ENCODE measurements around the gene KIRREL3. TPM values are rescaled to one million over a fixed set of nuclear protein-coding genes. Genes with fewer than 3 reads are reported as not detected.

The KIRREL3 gene
- total and polyA plus RNA-seq, 4 donors = 0.90 TPM; not detected in 3

- no peak overlapping the region for H3K4me3 ChIP-seq (ENCODE audit: low read length in 2 of 2)
- no peaks in the 10 kb centered on the region for H3K36me3 ChIP-seq (ENCODE audit: control insufficient read depth in 1 of 2, insufficient read depth in 2 of 2, low read length in 1 of 2)
- 30 to 47% methylated on average over 7 of the region's 7 CpGs for WGBS, 2 donors
- H3K27ac ChIP-seq (ENCODE audit: low read depth in 1 of 2, low read length in 2 of 2) = no peak overlapping the region
- H3K4me1 ChIP-seq (ENCODE audit: control insufficient read depth in 1 of 2, insufficient read depth in 2 of 2, low read length in 2 of 2) = no peaks in the 10 kb centered on the region
- intact Hi-C loops (cut with DNase I) = no loop called here
- H3K9me3 ChIP-seq (ENCODE audit: control insufficient read depth, low read length) = no peaks in the 10 kb centered on the region
- ATAC-seq (ENCODE audit: low FRiP score) (no peak), DNase-seq (no peak)
- peaks cover 0 to 3% of the 10 kb centered on the region in 2 donors for H3K27me3 ChIP-seq (ENCODE audit: control insufficient read depth in 1 of 2, insufficient read depth in 2 of 2, low read length in 1 of 2)
Observed at GRCh38 chr11:126645186-126645585, 355.4 kb downstream of the KIRREL3 start.

GRCh38 chr11:126640186-126640585 lies 360.4 kb downstream of the KIRREL3 start:
- Histone ChIP-seq H3K27ac (ENCODE audit: low read depth in 1 of 2, low read length in 2 of 2) (no peak overlapping the region), H3K27me3 (ENCODE audit: control insufficient read depth in 1 of 2, insufficient read depth in 2 of 2, low read length in 1 of 2) (peaks cover 0 to 3% of the 10 kb centered on the region in 2 donors), H3K9me3 (ENCODE audit: control insufficient read depth, low read length) (no peaks in the 10 kb centered on the region), H3K4me3 (ENCODE audit: low read length in 2 of 2) (no peak overlapping the region), H3K4me1 (ENCODE audit: control insufficient read depth in 1 of 2, insufficient read depth in 2 of 2, low read length in 2 of 2) (no peaks in the 10 kb centered on the region), H3K36me3 (ENCODE audit: control insufficient read depth in 1 of 2, insufficient read depth in 2 of 2, low read length in 1 of 2) (no peaks in the 10 kb centered on the region)
- WGBS, 2 donors = 87 to 90% methylated on average over 12 of the region's 12 CpGs
- ATAC-seq (ENCODE audit: low FRiP score) (no peak), DNase-seq (no peak)
- intact Hi-C loops (cut with DNase I) = no loop called here

- H3K27ac ChIP-seq (ENCODE audit: low read depth in 1 of 2, low read length in 2 of 2) = no peak overlapping the region
- no peak for ATAC-seq (ENCODE audit: low FRiP score)
- no peaks in the 10 kb centered on the region for H3K4me1 ChIP-seq (ENCODE audit: control insufficient read depth in 1 of 2, insufficient read depth in 2 of 2, low read length in 2 of 2)
- peaks cover 0 to 3% of the 10 kb centered on the region in 2 donors for H3K27me3 ChIP-seq (ENCODE audit: control insufficient read depth in 1 of 2, insufficient read depth in 2 of 2, low read length in 1 of 2)
- DNase-seq = no peak
- no peaks in the 10 kb centered on the region for H3K9me3 ChIP-seq (ENCODE audit: control insufficient read depth, low read length)
- no peak overlapping the region for H3K4me3 ChIP-seq (ENCODE audit: low read length in 2 of 2)
- no peaks in the 10 kb centered on the region for H3K36me3 ChIP-seq (ENCODE audit: control insufficient read depth in 1 of 2, insufficient read depth in 2 of 2, low read length in 1 of 2)
- WGBS, 2 donors = 88 to 90% methylated on average over 3 of the region's 3 CpGs
- intact Hi-C loops (cut with DNase I) = no loop called here
Observed at GRCh38 chr11:126639692-126640091, 360.9 kb downstream of the KIRREL3 start.

GRCh38 chr11:126638648-126639047 lies 361.9 kb downstream of the KIRREL3 start:
- intact Hi-C loops (cut with DNase I) = no loop called here
- WGBS, 2 donors = 37 to 48% methylated on average over 5 of the region's 5 CpGs
- no peak for ATAC-seq (ENCODE audit: low FRiP score)

GRCh38 chr11:126637795-126638175 lies 362.8 kb downstream of the KIRREL3 start:
- Histone ChIP-seq H3K27me3 (ENCODE audit: control insufficient read depth in 1 of 2, insufficient read depth in 2 of 2, low read length in 1 of 2) (peaks cover 0 to 3% of the 10 kb centered on the region in 2 donors), H3K9me3 (ENCODE audit: control insufficient read depth, low read length) (no peaks in the 10 kb centered on the region), H3K4me1 (ENCODE audit: control insufficient read depth in 1 of 2, insufficient read depth in 2 of 2, low read length in 2 of 2) (no peaks in the 10 kb centered on the region), H3K36me3 (ENCODE audit: control insufficient read depth in 1 of 2, insufficient read depth in 2 of 2, low read length in 1 of 2) (no peaks in the 10 kb centered on the region), H3K27ac (ENCODE audit: low read depth in 1 of 2, low read length in 2 of 2) (no peak overlapping the region), H3K4me3 (ENCODE audit: low read length in 2 of 2) (no peak overlapping the region)
- intact Hi-C loops (cut with DNase I) = no loop called here
- DNase-seq (no peak), ATAC-seq (ENCODE audit: low FRiP score) (no peak)
- WGBS, 2 donors = 10% methylated on average over 2 of the region's 2 CpGs

More at GRCh38 chr11:126638648-126639047, 361.9 kb downstream of the KIRREL3 start:
- no peak overlapping the region for H3K4me3 ChIP-seq (ENCODE audit: low read length in 2 of 2)
- DNase-seq = no peak
- no peaks in the 10 kb centered on the region for H3K36me3 ChIP-seq (ENCODE audit: control insufficient read depth in 1 of 2, insufficient read depth in 2 of 2, low read length in 1 of 2)
- H3K27me3 ChIP-seq (ENCODE audit: control insufficient read depth in 1 of 2, insufficient read depth in 2 of 2, low read length in 1 of 2) = peaks cover 0 to 3% of the 10 kb centered on the region in 2 donors
- H3K4me1 ChIP-seq (ENCODE audit: control insufficient read depth in 1 of 2, insufficient read depth in 2 of 2, low read length in 2 of 2) = no peaks in the 10 kb centered on the region
- no peak overlapping the region for H3K27ac ChIP-seq (ENCODE audit: low read depth in 1 of 2, low read length in 2 of 2)
- no peaks in the 10 kb centered on the region for H3K9me3 ChIP-seq (ENCODE audit: control insufficient read depth, low read length)

GRCh38 chr11:126636911-126637794 lies 363.4 kb downstream of the KIRREL3 start:
- no peak for DNase-seq
- H3K27me3 ChIP-seq (ENCODE audit: control insufficient read depth in 1 of 2, insufficient read depth in 2 of 2, low read length in 1 of 2) = peaks cover 0 to under 1% of the 10 kb centered on the region in 2 donors
- no peaks in the 10 kb centered on the region for H3K4me1 ChIP-seq (ENCODE audit: control insufficient read depth in 1 of 2, insufficient read depth in 2 of 2, low read length in 2 of 2)
- H3K4me3 ChIP-seq (ENCODE audit: low read length in 2 of 2) = no peak overlapping the region
- WGBS, 2 donors = 66 to 68% methylated on average over 5 of the region's 5 CpGs
- intact Hi-C loops (cut with DNase I) = no loop called here
- H3K9me3 ChIP-seq (ENCODE audit: control insufficient read depth, low read length) = no peaks in the 10 kb centered on the region
- no peak overlapping the region for H3K27ac ChIP-seq (ENCODE audit: low read depth in 1 of 2, low read length in 2 of 2)
- ATAC-seq (ENCODE audit: low FRiP score) = no peak
- H3K36me3 ChIP-seq (ENCODE audit: control insufficient read depth in 1 of 2, insufficient read depth in 2 of 2, low read length in 1 of 2) = no peaks in the 10 kb centered on the region

- DNase-seq (no peak), ATAC-seq (ENCODE audit: low FRiP score) (no peak)
- no peaks in the 10 kb centered on the region for H3K9me3 ChIP-seq (ENCODE audit: control insufficient read depth, low read length)
- H3K27ac ChIP-seq (ENCODE audit: low read depth in 1 of 2, low read length in 2 of 2) = no peak overlapping the region
- no peaks in the 10 kb centered on the region for H3K27me3 ChIP-seq (ENCODE audit: control insufficient read depth in 1 of 2, insufficient read depth in 2 of 2, low read length in 1 of 2)
- no peak overlapping the region for H3K4me3 ChIP-seq (ENCODE audit: low read length in 2 of 2)
- WGBS, 2 donors = 75 to 88% methylated on average over 3 of the region's 3 CpGs
- no peaks in the 10 kb centered on the region for H3K36me3 ChIP-seq (ENCODE audit: control insufficient read depth in 1 of 2, insufficient read depth in 2 of 2, low read length in 1 of 2)
- intact Hi-C loops (cut with DNase I) = no loop called here
- no peaks in the 10 kb centered on the region for H3K4me1 ChIP-seq (ENCODE audit: control insufficient read depth in 1 of 2, insufficient read depth in 2 of 2, low read length in 2 of 2)
Observed at GRCh38 chr11:126635511-126635910, 365.1 kb downstream of the KIRREL3 start.

GRCh38 chr11:126634963-126635362 lies 365.6 kb downstream of the KIRREL3 start:
- intact Hi-C loops (cut with DNase I) = no loop called here
- Histone ChIP-seq H3K9me3 (ENCODE audit: control insufficient read depth, low read length) (no peaks in the 10 kb centered on the region), H3K4me3 (ENCODE audit: low read length in 2 of 2) (no peak overlapping the region), H3K27me3 (ENCODE audit: control insufficient read depth in 1 of 2, insufficient read depth in 2 of 2, low read length in 1 of 2) (no peaks in the 10 kb centered on the region), H3K4me1 (ENCODE audit: control insufficient read depth in 1 of 2, insufficient read depth in 2 of 2, low read length in 2 of 2) (no peaks in the 10 kb centered on the region), H3K27ac (ENCODE audit: low read depth in 1 of 2, low read length in 2 of 2) (no peak overlapping the region), H3K36me3 (ENCODE audit: control insufficient read depth in 1 of 2, insufficient read depth in 2 of 2, low read length in 1 of 2) (no peaks in the 10 kb centered on the region)
- DNase-seq (no peak), ATAC-seq (ENCODE audit: low FRiP score) (no peak)
- WGBS, 2 donors = 56 to 62% methylated on average over 2 of the region's 2 CpGs

- H3K27me3 ChIP-seq (ENCODE audit: control insufficient read depth in 1 of 2, insufficient read depth in 2 of 2, low read length in 1 of 2) = no peaks in the 10 kb centered on the region
- ATAC-seq (ENCODE audit: low FRiP score) = no peak
- no peaks in the 10 kb centered on the region for H3K9me3 ChIP-seq (ENCODE audit: control insufficient read depth, low read length)
- 26 to 29% methylated on average over 3 of the region's 3 CpGs for WGBS, 2 donors
- intact Hi-C loops (cut with DNase I) = no loop called here
- H3K27ac ChIP-seq (ENCODE audit: low read depth in 1 of 2, low read length in 2 of 2) = no peak overlapping the region
- H3K4me3 ChIP-seq (ENCODE audit: low read length in 2 of 2) = no peak overlapping the region
- DNase-seq = no peak
- no peaks in the 10 kb centered on the region for H3K36me3 ChIP-seq (ENCODE audit: control insufficient read depth in 1 of 2, insufficient read depth in 2 of 2, low read length in 1 of 2)
- H3K4me1 ChIP-seq (ENCODE audit: control insufficient read depth in 1 of 2, insufficient read depth in 2 of 2, low read length in 2 of 2) = no peaks in the 10 kb centered on the region
Observed at GRCh38 chr11:126633330-126633729, 367.2 kb downstream of the KIRREL3 start.
